Mesendoderm (in vitro differentiated cells): ENCODE data around the gene NFATC1.

ENCODE experiments used
- DNase-seq: peaks from one replicate; pipeline ENCODE4 v3.0.0; 2013
- H2AK5ac ChIP-seq: 2 replicates; pipeline ENCODE4 v1.6.1; 2013; ENCODE audit warnings: low read length, inconsistent platforms
- H2BK120ac ChIP-seq: 2 replicates; pipeline ENCODE4 v1.6.1; 2013; ENCODE audit warnings: low read depth, mild to moderate bottlenecking, low read length, moderate library complexity, mixed read lengths
- H2BK15ac ChIP-seq: replicated peaks from 2 replicates; pipeline ENCODE4 v1.6.1; 2013; ENCODE audit warnings: low read depth, mild to moderate bottlenecking, moderate library complexity
- H2BK5ac ChIP-seq: 2 replicates; pipeline ENCODE4 v1.6.1; 2013; ENCODE audit warnings: low read length, inconsistent platforms
- H3K18ac ChIP-seq: 2 replicates; pipeline ENCODE4 v1.6.1; 2013; ENCODE audit warnings: mild to moderate bottlenecking, low read length, mixed read lengths
- H3K23ac ChIP-seq: one replicate; pipeline ENCODE4 v1.6.1; 2013; ENCODE audit warnings: low read length
- H3K27ac ChIP-seq: 2 replicates; pipeline ENCODE4 v1.5.1; 2013; ENCODE audit warnings: low read depth, mild to moderate bottlenecking, inconsistent platforms, low read length, moderate library complexity
- H3K27me3 ChIP-seq: 2 replicates; pipeline ENCODE4 v1.6.1; 2013; ENCODE audit warnings: low read length, control low read depth, mild to moderate bottlenecking, inconsistent platforms; ENCODE audit not compliant: insufficient read depth, poor library complexity
- H3K36me3 ChIP-seq: 2 replicates; pipeline ENCODE4 v1.6.1; 2013; ENCODE audit warnings: low read length, inconsistent platforms; ENCODE audit not compliant: control insufficient read depth, insufficient read depth
- H3K4ac ChIP-seq: one replicate; pipeline ENCODE4 v1.6.1; 2013; ENCODE audit warnings: low read depth, mild to moderate bottlenecking, low read length, moderate library complexity
- H3K4me1 ChIP-seq: 2 replicates; pipeline ENCODE4 v1.6.1; 2013; ENCODE audit warnings: low read depth, low read length, inconsistent platforms; ENCODE audit not compliant: control insufficient read depth
- H3K4me2 ChIP-seq: 2 replicates; pipeline ENCODE4 v1.6.1; 2013; ENCODE audit warnings: low read length
- H3K4me3 ChIP-seq: 2 replicates; pipeline ENCODE4 v1.5.1; 2013; ENCODE audit warnings: mild to moderate bottlenecking, low read length
- H3K56ac ChIP-seq: one replicate; pipeline ENCODE4 v1.6.1; 2013; ENCODE audit warnings: low read length
- H3K79me1 ChIP-seq: 2 replicates; pipeline ENCODE4 v1.6.1; 2013; ENCODE audit warnings: low read length, inconsistent platforms
- H3K79me2 ChIP-seq: 2 replicates; pipeline ENCODE4 v1.6.1; 2013; ENCODE audit warnings: mild to moderate bottlenecking, low read length; ENCODE audit not compliant: control insufficient read depth, insufficient read depth
- H3K9ac ChIP-seq: 2 replicates; pipeline ENCODE4 v1.6.1; 2013; ENCODE audit warnings: low read length, inconsistent platforms
- H4K5ac ChIP-seq: one replicate; pipeline ENCODE4 v1.6.1; 2013; ENCODE audit warnings: low read length
- H4K8ac ChIP-seq: one replicate; pipeline ENCODE4 v1.6.1; 2013; ENCODE audit warnings: low read depth, mild to moderate bottlenecking, control low read depth, low read length, moderate library complexity
- WGBS: extraction: QIAGEN DNeasy Blood & Tissue Kit; methylation state at CpG from one replicate; pipeline ENCODE4 v1.1.7; 2013; ENCODE audit warnings: low lambda C conversion rate, missing lambda C conversion rate; ENCODE audit not compliant: insufficient coverage; ENCODE audit errors: extremely low coverage; 5-methylcytosine and 5-hydroxymethylcytosine counted together

NFATC1 gene

GRCh38 chr18:79568543-79569205, 172.9 kb downstream of the NFATC1 start:
- H3K79me1 ChIP-seq, result no peaks in the 10 kb centered on the region
- H3K27ac ChIP-seq, result no peak overlapping the region
- no peak overlapping the region for H3K9ac ChIP-seq
- H3K18ac ChIP-seq, result no peak overlapping the region
- H3K56ac ChIP-seq, result no peak overlapping the region
- DNase-seq, result no peak
- H2AK5ac ChIP-seq, result peak overlapping the region; percentile 1
- no CpG with 5 or more reads among the region's 13 CpGs for WGBS
- H3K79me2 ChIP-seq, result no peaks in the 10 kb centered on the region
- no peak overlapping the region for H4K8ac ChIP-seq
- H2BK120ac ChIP-seq, result no peak overlapping the region
- no peak overlapping the region for H3K23ac ChIP-seq
- H3K4me1 ChIP-seq, result peaks cover 16% of the 10 kb centered on the region
- no peak overlapping the region for H3K4ac ChIP-seq
- H3K36me3 ChIP-seq, result no peaks in the 10 kb centered on the region
- no peak overlapping the region for H4K5ac ChIP-seq
- H3K4me2 ChIP-seq, result no peak overlapping the region
- H2BK5ac ChIP-seq, result no peak overlapping the region
- H2BK15ac ChIP-seq, result no peak overlapping the region
- no peak overlapping the region for H3K4me3 ChIP-seq
- no peaks in the 10 kb centered on the region for H3K27me3 ChIP-seq

- Histone ChIP-seq H3K27me3 (no peaks in the 10 kb centered on the region), H4K5ac (peak overlapping the region; percentile 62), H3K36me3 (no peaks in the 10 kb centered on the region), H3K79me2 (no peaks in the 10 kb centered on the region), H3K56ac (peak overlapping the region; percentile 81), H2BK120ac (no peak overlapping the region), H3K9ac (no peak overlapping the region), H3K18ac (no peak overlapping the region), H3K4ac (no peak overlapping the region), H2AK5ac (peak overlapping the region; percentile 1), H2BK15ac (no peak overlapping the region), H3K4me1 (peaks cover 16% of the 10 kb centered on the region), H3K23ac (peak overlapping the region; percentile 72), H3K4me3 (no peak overlapping the region), H3K4me2 (no peak overlapping the region), H2BK5ac (peak overlapping the region; percentile 90), H3K79me1 (no peaks in the 10 kb centered on the region), H4K8ac (no peak overlapping the region), H3K27ac (no peak overlapping the region)
- no CpG with 5 or more reads among the region's 18 CpGs for WGBS
- no peak for DNase-seq
Measured at GRCh38 chr18:79569720-79570119, 174.0 kb downstream of the NFATC1 start.

GRCh38 chr18:79570266-79571201, 174.8 kb downstream of the NFATC1 start:
- H3K4me3 ChIP-seq, result no peak overlapping the region
- no peak overlapping the region for H2BK15ac ChIP-seq
- no peak overlapping the region for H2BK120ac ChIP-seq
- H4K5ac ChIP-seq, result no peak overlapping the region
- no peak overlapping the region for H3K4ac ChIP-seq
- no peaks in the 10 kb centered on the region for H3K36me3 ChIP-seq
- no peak overlapping the region for H3K4me2 ChIP-seq
- no peak overlapping the region for H2BK5ac ChIP-seq
- no peak overlapping the region for H3K27ac ChIP-seq
- no CpG with 5 or more reads among the region's 26 CpGs for WGBS
- no peak overlapping the region for H4K8ac ChIP-seq
- no peaks in the 10 kb centered on the region for H3K79me2 ChIP-seq
- no peaks in the 10 kb centered on the region for H3K79me1 ChIP-seq
- no peaks in the 10 kb centered on the region for H3K27me3 ChIP-seq
- H2AK5ac ChIP-seq, result no peak overlapping the region
- peak; percentile 38 for DNase-seq
- no peak overlapping the region for H3K18ac ChIP-seq
- peak overlapping the region; percentile 37 for H3K56ac ChIP-seq
- H3K4me1 ChIP-seq, result peaks cover 16% of the 10 kb centered on the region
- no peak overlapping the region for H3K9ac ChIP-seq
- no peak overlapping the region for H3K23ac ChIP-seq

- Histone ChIP-seq H3K27ac (no peak overlapping the region), H3K18ac (no peak overlapping the region), H3K36me3 (no peaks in the 10 kb centered on the region), H3K4me3 (no peak overlapping the region), H3K27me3 (no peaks in the 10 kb centered on the region), H3K4me2 (no peak overlapping the region), H4K5ac (no peak overlapping the region), H3K23ac (no peak overlapping the region), H2BK120ac (no peak overlapping the region), H2BK15ac (no peak overlapping the region), H2AK5ac (no peak overlapping the region), H3K79me1 (no peaks in the 10 kb centered on the region), H3K56ac (no peak overlapping the region), H2BK5ac (no peak overlapping the region), H4K8ac (no peak overlapping the region), H3K79me2 (no peaks in the 10 kb centered on the region), H3K4ac (no peak overlapping the region), H3K4me1 (peaks cover 16% of the 10 kb centered on the region), H3K9ac (no peak overlapping the region)
- no CpG with 5 or more reads among the region's 38 CpGs for WGBS
- no peak for DNase-seq
Measured at GRCh38 chr18:79571211-79572092, 175.7 kb downstream of the NFATC1 start.

GRCh38 chr18:79572093-79572780, 176.5 kb downstream of the NFATC1 start:
- Histone ChIP-seq H3K4me2 (no peak overlapping the region), H3K56ac (no peak overlapping the region), H3K9ac (no peak overlapping the region), H3K27me3 (no peaks in the 10 kb centered on the region), H3K4me3 (no peak overlapping the region), H3K4me1 (peaks cover 10% of the 10 kb centered on the region), H3K18ac (no peak overlapping the region), H2BK120ac (no peak overlapping the region), H3K4ac (no peak overlapping the region), H3K27ac (no peak overlapping the region), H3K36me3 (no peaks in the 10 kb centered on the region), H4K5ac (no peak overlapping the region), H2BK5ac (no peak overlapping the region), H3K23ac (no peak overlapping the region), H2BK15ac (no peak overlapping the region), H4K8ac (no peak overlapping the region), H3K79me1 (no peaks in the 10 kb centered on the region), H3K79me2 (no peaks in the 10 kb centered on the region), H2AK5ac (no peak overlapping the region)
- no peak for DNase-seq
- no CpG with 5 or more reads among the region's 18 CpGs for WGBS
